ENCODE measurements around the gene OR8B8. TPM values are rescaled to one million over a fixed set of nuclear protein-coding genes. Genes with fewer than 3 reads are reported as not detected.

Gene OR8B8
- total RNA-seq: not detected in 2 replicates

GRCh38 chr11:124445646-124446150 lies at the start of gene OR8B8:
OR8B8 (minus strand) TSS chr11:124445696; CDS start chr11:124441085, 4,611 bp downstream.

GRCh38 chr11:124424384-124424921 lies 21.0 kb downstream of the OR8B8 start, which contains the start of gene OR8B4:
OR8B4 (minus strand) TSS chr11:124424871; CDS start chr11:124424871, 0 bp downstream.

DNA sequence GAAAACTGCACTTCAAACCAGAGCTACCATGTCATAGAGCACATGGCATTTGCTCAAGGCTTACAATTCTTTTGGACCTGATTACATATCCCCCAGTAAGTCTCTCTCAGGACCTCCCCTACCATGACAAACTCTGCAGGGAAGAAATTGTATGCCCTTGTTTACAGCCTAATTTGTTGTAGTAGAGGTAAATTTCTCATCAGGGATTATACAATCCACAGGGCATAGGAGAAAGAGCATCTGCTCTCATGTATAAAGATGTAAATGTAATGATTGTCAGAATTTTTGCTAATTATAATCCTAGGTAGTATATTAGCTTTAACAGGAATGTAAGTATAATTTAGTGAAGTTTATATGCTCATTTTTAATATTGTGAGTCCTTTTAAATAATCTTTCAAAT lies 46.6 kb downstream of the OR8B8 start, which contains the start of gene OR8B3:
TSS of gene OR8B3 (minus strand) at position 101 of the 400 bp plus-strand sequence. CDS start 1,673 bp downstream, outside the sequence.

Other genes with a start within 250 kb of the OR8B8 start
- not detected in 2 replicates for gene OR8G1, start 204.6 kb downstream of the OR8B8 start, total RNA-seq
- not detected in 2 replicates for gene OR8G5, start 189.3 kb downstream of the OR8B8 start, total RNA-seq
- not detected in 2 replicates for gene OR8D1, start 131.7 kb downstream of the OR8B8 start, total RNA-seq
- not detected in 2 replicates for gene OR8D2, start 125.5 kb downstream of the OR8B8 start, total RNA-seq
- not detected in 2 replicates for gene OR8B2, start 61.2 kb downstream of the OR8B8 start, total RNA-seq
- gene OR8B3, start 46.7 kb downstream of the OR8B8 start, total RNA-seq: not detected in 2 replicates
- gene OR8B4, start 20.8 kb downstream of the OR8B8 start, total RNA-seq: not detected in 2 replicates
- not detected in 2 replicates for gene OR8B12, start 98.0 kb upstream of the OR8B8 start, total RNA-seq
- gene OR8A1, start 124.3 kb upstream of the OR8B8 start, total RNA-seq: under 0.01 TPM in 2 replicates
- gene PANX3, start 165.7 kb upstream of the OR8B8 start, total RNA-seq: not detected in 2 replicates
- gene TBRG1, start 177.2 kb upstream of the OR8B8 start, total RNA-seq: 26.6 and 37.9 TPM in 2 replicates
- gene SIAE, start 228.0 kb upstream of the OR8B8 start, total RNA-seq: 6.9 and 12.7 TPM in 2 replicates
- gene SPA17, start 228.2 kb upstream of the OR8B8 start, total RNA-seq: 5.0 and 7.9 TPM in 2 replicates